Activated CD4-positive, alpha-beta T cell treated with anti-CD3 and anti-CD28 coated beads for 4 hours (primary cell): ENCODE measurements around the gene MAGEB6B.
"Not testable (repeated sequence)": the region's sequence is repeated elsewhere in the genome, so short reads cannot be mapped to it uniquely, and the experiment has no call there.

Source experiments
- DNase-seq, 2 donors: peaks; one replicate each; pipeline ENCODE4 v3.0.0-alpha.2; 2020

MAGEB6B gene, protein sequence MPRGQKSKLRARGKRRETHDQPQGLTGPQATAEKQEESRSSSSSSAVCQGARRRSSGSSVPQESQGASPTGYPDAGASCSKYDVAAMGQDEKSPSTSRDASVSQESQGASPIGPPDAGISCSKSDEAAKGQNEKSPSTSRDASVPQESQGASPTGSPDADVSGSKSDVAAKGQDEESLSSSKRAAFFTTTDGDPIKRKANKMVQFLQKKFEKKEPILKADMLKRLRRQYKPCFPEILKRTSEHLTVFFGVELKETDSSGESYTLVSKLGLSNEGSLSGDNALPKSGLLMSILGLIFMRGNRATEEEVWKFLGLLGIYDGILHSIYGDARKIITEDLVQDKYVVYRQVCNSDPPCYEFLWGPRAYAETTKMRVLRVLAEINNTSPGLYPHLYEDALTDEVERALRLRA

DNA sequence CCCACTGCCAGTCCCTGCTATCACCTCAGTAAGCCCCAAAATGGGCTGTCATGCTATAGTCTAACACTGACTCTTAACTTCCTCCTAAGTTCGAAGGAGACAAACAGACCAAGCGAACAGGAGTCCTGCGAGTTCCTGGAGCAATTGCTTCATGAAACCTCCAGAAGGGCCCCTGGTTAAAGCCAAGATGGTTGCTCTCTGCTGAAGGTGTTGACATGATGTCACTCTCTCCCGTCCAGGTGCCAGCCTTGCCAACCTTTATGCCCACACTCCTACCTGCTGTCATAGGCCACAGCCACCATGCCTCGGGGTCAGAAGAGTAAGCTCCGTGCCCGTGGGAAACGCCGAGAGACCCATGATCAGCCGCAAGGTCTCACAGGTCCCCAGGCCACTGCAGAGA, at the start of gene MAGEB6B:
Gene MAGEB6B (plus strand): TSS at position 301 of the 400 bp plus-strand sequence. CDS start 0 bp downstream, at position 301.
- DNase-seq = no peak

DNA sequence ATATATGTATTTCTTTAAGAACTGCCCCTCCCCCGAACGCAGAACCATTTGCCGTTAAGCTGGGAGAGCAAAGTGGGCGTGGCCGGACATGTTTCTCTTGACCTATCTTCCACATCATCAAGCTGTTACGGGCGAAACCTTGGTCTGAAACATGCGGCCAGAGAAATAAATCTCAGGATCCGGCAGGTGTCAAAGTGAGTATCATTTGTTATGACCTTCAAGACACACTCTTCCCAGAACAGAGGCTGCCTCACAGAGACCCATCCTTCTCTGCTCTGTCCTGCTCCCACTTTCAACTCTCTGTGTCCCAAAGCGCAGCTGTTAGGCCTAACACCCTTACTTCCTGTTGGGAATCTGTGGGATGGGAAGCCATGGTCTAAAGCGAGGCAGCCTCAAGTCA, 22.1 kb upstream of the MAGEB6B start, which contains the start of gene MAGEB18:
Gene MAGEB18 (plus strand): TSS at position 70 of the 400 bp plus-strand sequence. CDS start 643 bp downstream, outside the sequence.
- no peak for DNase-seq

DNA sequence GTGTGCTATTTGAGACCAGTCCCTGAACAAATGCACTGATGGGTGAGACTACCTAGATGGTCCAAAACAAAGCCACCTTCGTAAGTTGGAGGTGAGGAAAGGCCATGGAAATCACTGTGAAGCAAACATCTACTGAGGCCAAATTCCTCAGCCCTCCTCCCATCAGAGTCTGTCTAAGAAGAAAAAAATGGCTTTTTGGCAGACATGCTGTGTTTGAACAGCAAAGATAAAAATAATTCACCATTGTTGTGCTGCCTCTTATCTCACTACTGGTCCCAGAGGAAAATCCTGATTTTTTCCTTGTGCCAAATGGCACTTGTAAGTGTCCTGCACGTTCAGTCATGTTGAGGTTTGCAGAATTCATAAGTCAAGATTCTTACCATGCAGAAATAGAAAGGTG, 14.4 kb upstream of the MAGEB6B start:
- DNase-seq = no peak

DNA sequence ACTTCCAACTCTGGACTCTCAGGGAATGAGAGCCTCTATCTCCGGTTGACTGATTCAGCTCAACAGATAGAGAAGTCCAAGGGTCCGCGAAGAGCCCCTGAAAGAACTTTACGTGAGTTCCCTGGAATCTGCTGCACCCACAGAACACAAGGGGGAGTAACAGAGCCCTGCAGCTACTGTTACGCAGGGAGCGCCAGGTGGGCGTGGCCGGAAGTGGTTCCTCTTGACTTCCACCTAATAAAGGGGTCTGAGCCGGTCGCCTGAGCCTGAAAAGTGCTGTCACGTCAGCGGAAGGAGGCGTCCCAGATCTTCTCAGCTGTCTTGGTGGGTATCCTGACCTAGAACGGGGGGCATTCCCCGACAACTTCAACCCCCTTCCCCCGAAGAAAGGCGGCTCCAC, 31.8 kb downstream of the MAGEB6B start, which contains the start of gene MAGEB6:
Gene MAGEB6 (plus strand): TSS at position 237 of the 400 bp plus-strand sequence. CDS start 1,407 bp downstream, outside the sequence.
- DNase-seq = no peak

DNA sequence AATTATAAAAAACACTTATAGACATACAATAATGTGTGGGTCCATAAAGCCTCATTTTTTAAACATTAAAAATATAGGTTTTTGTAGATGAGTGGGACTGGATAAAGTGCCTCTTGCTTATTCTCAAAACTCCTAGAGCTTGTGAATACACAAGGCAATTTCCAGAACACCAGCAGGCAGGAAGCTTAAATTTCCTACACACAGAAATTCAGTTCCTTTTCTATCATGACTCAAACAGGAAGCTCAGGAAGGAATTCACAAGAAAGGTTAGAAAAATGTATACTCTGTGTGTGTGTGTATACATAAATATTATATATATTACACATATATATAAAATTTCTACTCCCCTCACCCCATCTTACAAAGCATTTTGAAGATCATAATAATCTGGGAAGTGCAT, 43.2 kb downstream of the MAGEB6B start:
- DNase-seq = no peak

DNA sequence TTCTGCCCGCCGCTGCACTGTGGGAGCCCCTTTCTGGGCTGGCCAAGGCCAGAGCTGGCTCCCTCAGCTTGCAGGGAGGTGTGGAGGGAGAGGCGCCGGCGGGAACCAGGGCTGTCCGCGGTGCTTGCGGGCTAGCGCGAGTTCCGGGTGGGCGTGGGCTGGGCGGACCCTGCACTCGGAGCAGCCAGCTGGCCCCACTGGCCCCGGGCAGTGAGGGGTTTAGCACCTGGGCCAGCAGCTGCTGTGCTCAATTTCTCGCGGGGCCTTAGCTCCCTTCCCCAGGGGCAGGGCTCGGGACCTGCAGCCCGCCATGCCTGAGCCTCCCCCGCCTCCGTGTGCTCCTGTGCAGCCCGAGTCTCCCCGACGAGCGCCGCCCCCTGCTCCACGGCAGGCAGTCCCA, 44.3 kb downstream of the MAGEB6B start:
- not testable (repeated sequence) for DNase-seq

DNA sequence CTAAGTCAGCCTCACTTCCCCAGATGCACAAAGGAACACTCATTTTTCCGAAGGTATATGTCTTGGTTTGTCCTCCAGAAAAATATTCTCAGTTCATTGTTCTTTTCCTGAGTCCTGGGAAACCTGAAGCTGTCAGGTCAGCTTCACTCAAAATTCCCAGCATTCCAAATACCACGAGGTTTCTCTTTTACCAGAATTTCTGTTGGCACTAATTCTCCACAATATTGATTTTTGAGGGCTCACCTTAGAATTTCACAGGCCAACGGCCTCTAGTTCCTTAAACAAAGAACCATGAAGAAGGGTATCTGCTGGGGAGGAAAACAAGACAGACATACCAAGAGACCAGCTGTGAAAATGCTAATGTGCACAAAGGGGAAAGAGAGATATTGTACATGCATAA, 47.6 kb downstream of the MAGEB6B start:
- no peak for DNase-seq
